BJ (cell line): Measurements from ENCODE around the gene EIF6. TPM values are rescaled to one million over a fixed set of nuclear protein-coding genes. Genes with fewer than 3 reads are reported as not detected.

ENCODE experiments used
- CTCF ChIA-PET: fragments of 350-600 bp; formaldehyde crosslinking; extraction: SDS; loops from one replicate; lab custom pipeline; 2021; ENCODE audit warnings: antibody characterized with exemption, inconsistent platforms; lab: Yijun Ruan, JAX
- POLR2A ChIA-PET: fragments of 300-600 bp; sonication (Branson Sonifier 250); formaldehyde crosslinking; extraction: SDS; loops from one replicate; lab custom pipeline; 2021; ENCODE audit warnings: antibody characterized with exemption; lab: Charles Lee
- DNase-seq: peaks from one replicate; pipeline ENCODE4 v3.0.0-alpha.2; 2011; ENCODE audit warnings: low read depth
- H3K27me3 ChIP-seq: 2 replicates; pipeline ENCODE4 v1.6.0; 2011; ENCODE audit warnings: low read length; ENCODE audit not compliant: control insufficient read depth, insufficient read depth
- H3K36me3 ChIP-seq: 2 replicates; pipeline ENCODE4 v1.5.1; 2011; ENCODE audit warnings: low read length; ENCODE audit not compliant: control insufficient read depth, insufficient read depth
- H3K4me3 ChIP-seq: 2 replicates; pipeline ENCODE4 v1.5.1; 2011; ENCODE audit warnings: low read depth, mild to moderate bottlenecking, control low read depth, low read length
- polyA plus RNA-seq: library from polyadenylated mRNA; depleted of rRNA; stranded (reverse); fragments of >200 nt; gene quantifications from 2 replicates; pipeline ENCODE4 v1.2.3, GENCODE V29; 2011
- TF ChIP-seq, protein P1 (sequence below): IDR thresholded peaks from 2 replicates; pipeline ENCODE4 v1.5.1; 2011; ENCODE audit warnings: low read depth, mild to moderate bottlenecking, control low read depth, inconsistent platforms, low read length, moderate library complexity; ENCODE audit not compliant: insufficient read depth

Gene EIF6
- polyA plus RNA-seq, 1 experiment, result 261 TPM

DNA sequence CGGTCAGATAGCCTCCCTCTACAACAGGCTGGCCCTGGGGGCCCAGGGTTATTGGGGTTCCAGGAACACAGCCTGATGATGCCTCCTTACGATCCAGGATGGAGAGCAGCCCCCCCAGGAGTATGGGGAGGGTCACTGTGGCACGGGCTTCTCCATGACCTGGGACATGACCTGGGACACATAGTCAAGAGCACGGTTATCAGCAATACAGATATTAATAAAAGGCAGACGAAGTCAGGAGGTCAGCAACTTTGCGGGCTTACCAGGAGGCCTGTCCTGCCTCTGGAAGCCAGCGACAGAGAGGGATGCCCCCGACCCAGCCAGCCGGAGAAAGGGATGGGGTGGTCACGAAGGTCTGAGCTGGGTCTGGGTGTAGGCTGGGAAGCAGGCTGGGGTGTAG lies 7.4 kb downstream of the EIF6 start:
- ChIA-PET POLR2A (interaction anchor here (0.6 kb wide), 2 partner anchors 118 to 307 kb away, joined by 5 to 15 read pairs; no protein-coding TSS in a partner anchor), CTCF (interaction anchor here (0.9 to 2.3 kb wide), 5 partner anchors 26 to 309 kb away, joined by 3 to 7 read pairs (median 4); no protein-coding TSS in a partner anchor)
- DNase-seq, result no peak
- Histone ChIP-seq H3K4me3 (peak overlapping the region; percentile 69), H3K27me3 (no peaks in the 10 kb centered on the region), H3K36me3 (peaks cover 24% of the 10 kb centered on the region)
- TF ChIP-seq, protein P1, sequence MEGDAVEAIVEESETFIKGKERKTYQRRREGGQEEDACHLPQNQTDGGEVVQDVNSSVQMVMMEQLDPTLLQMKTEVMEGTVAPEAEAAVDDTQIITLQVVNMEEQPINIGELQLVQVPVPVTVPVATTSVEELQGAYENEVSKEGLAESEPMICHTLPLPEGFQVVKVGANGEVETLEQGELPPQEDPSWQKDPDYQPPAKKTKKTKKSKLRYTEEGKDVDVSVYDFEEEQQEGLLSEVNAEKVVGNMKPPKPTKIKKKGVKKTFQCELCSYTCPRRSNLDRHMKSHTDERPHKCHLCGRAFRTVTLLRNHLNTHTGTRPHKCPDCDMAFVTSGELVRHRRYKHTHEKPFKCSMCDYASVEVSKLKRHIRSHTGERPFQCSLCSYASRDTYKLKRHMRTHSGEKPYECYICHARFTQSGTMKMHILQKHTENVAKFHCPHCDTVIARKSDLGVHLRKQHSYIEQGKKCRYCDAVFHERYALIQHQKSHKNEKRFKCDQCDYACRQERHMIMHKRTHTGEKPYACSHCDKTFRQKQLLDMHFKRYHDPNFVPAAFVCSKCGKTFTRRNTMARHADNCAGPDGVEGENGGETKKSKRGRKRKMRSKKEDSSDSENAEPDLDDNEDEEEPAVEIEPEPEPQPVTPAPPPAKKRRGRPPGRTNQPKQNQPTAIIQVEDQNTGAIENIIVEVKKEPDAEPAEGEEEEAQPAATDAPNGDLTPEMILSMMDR, result no peak

DNA sequence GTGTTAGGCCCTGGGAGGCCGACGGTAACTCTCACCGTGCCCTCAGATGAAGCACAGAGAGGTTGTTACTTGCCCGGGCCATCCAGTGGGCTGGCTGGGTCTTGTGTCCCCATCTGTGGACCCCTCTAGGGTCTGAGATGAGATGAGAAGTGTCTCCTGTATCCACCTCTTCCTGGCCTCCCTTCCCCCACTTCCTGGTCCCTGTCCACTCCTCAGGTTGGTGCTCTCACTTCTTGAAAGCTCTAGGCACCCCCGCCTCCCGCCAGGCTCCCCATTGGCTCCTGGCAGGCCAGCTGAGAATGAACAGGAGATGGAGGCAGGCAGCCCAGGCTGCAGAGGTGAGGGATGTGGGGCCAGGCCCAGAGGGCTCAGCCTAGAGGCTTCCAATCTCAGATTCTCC lies 8.2 kb downstream of the EIF6 start:
- no peaks in the 10 kb centered on the region for H3K27me3 ChIP-seq
- peaks cover 25% of the 10 kb centered on the region for H3K36me3 ChIP-seq
- DNase-seq, result no peak
- peak overlapping the region; percentile 69 for H3K4me3 ChIP-seq
- POLR2A ChIA-PET, result no interaction called here
- CTCF ChIA-PET, result interaction anchor here (0.9 to 3.2 kb wide), 5 partner anchors 28 to 308 kb away, joined by 3 to 8 read pairs (median 4); no protein-coding TSS in a partner anchor
- TF ChIP-seq, protein P1, result no peak

DNA sequence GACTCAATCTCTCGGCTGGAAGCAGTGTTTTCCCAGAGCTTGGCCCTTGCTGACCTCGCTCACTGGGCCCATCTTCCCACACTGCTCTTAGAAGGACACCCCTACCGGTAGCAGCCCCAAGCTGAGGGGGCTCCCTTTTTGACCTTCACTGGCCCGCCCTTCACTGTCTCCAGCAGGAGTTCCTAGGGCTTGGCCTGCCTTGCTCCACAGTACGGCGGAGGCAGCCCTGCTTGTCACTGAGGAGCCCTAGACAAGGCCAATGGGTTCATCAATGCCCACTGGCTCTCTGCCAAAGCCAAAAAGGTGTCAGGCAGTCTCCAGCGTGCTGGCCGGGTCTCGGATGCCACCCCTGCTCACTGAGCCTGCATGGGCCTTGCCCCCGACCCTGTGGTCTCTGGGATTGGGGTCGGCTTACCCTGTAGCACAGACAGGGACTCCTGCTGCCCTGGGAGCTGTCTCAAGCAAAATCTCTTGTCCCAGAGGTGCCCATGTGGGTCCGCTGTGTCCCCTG lies 8.8 kb downstream of the EIF6 start:
- TF ChIP-seq, protein P1, result no peak
- POLR2A ChIA-PET, result no interaction called here
- CTCF ChIA-PET, result interaction anchor here (0.7 to 3.2 kb wide), 6 partner anchors 12 to 179 kb away, joined by 3 to 8 read pairs (median 5); no protein-coding TSS in a partner anchor
- H3K36me3 ChIP-seq, result peaks cover 29% of the 10 kb centered on the region
- H3K27me3 ChIP-seq, result no peaks in the 10 kb centered on the region
- H3K4me3 ChIP-seq, result no peak overlapping the region
- DNase-seq, result no peak

DNA sequence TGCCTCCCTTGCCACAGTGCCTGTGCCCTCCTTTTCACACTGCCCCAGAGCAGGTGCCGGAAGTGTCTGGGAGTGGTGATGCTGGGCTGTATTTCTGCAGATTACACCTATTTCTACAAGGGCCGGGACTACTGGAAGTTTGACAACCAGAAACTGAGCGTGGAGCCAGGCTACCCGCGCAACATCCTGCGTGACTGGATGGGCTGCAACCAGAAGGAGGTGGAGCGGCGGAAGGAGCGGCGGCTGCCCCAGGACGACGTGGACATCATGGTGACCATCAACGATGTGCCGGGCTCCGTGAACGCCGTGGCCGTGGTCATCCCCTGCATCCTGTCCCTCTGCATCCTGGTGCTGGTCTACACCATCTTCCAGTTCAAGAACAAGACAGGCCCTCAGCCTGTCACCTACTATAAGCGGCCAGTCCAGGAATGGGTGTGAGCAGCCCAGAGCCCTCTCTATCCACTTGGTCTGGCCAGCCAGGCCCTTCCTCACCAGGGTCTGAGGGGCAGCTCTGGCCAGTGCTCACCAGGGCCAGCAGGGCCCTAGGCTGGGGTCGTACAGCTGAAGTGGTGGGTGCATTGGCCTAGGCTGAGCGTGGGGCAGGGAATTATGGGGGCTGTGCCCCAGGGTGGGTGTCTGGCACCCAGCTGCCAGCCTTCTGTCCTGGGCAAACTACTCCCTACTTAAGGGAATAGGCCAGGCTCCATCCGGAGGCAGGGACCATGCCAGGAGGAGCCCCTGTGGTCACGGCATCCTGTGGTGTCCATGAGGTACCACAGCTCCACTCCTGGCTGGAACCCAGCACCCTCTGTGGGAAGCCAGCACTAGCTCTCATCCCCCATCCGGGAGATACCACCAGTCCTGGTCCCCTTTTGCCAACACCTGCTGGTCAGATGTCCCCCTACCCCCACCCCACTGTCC lies 10.1 kb downstream of the EIF6 start:
- peaks cover 16% of the 10 kb centered on the region for H3K36me3 ChIP-seq
- no peak overlapping the region for H3K4me3 ChIP-seq
- TF ChIP-seq, protein P1, result no peak
- DNase-seq, result no peak
- ChIA-PET POLR2A (no interaction called here), CTCF (interaction anchor here (0.7 to 3.2 kb wide), 5 partner anchors 10 to 173 kb away, joined by 3 to 8 read pairs (median 6); no protein-coding TSS in a partner anchor)
- no peaks in the 10 kb centered on the region for H3K27me3 ChIP-seq
